OCI-LY3 (cell line): Measurements from ENCODE around the gene CAST.

ENCODE experiments used
- H2AFZ ChIP-seq: fragments of 200-600, 300-600 bp; shearing (Covaris generic); 2 replicates; pipeline ENCODE4 v1.6.0; 2014; ENCODE audit warnings: antibody characterized with exemption, low read depth, low read length
- H3K27ac ChIP-seq: fragments of 200-600, 300-600 bp; sonication (generic); 2 replicates; pipeline ENCODE4 v1.5.1; 2014; ENCODE audit warnings: mild to moderate bottlenecking, low read length, moderate library complexity, mixed read lengths
- H3K27me3 ChIP-seq: fragments of 200-600, 300-600 bp; sonication (generic); 2 replicates; pipeline ENCODE4 v1.6.1; 2014; ENCODE audit warnings: low read depth, low read length, mixed read lengths
- H3K36me3 ChIP-seq: fragments of 200-600, 300-600 bp; sonication (generic); replicated peaks from 2 replicates; pipeline ENCODE3; 2014; ENCODE audit warnings: low read depth, low read length, mixed read lengths
- H3K4me1 ChIP-seq: fragments of 300-600, 200-600 bp; sonication (generic); 2 replicates; pipeline ENCODE4 v1.6.1; 2014; ENCODE audit warnings: low read length, mixed read lengths
- H3K4me2 ChIP-seq: fragments of 200-600, 300-600 bp; sonication (generic); 2 replicates; pipeline ENCODE4 v1.6.1; 2014; ENCODE audit warnings: low read length, mixed read lengths
- H3K4me3 ChIP-seq: fragments of 300-600, 200-600 bp; sonication (generic); 2 replicates; pipeline ENCODE4 v1.5.1; 2014; ENCODE audit warnings: antibody characterized with exemption, mild to moderate bottlenecking, low read length, moderate library complexity
- H3K79me2 ChIP-seq: fragments of 300-600, 200-600 bp; shearing (Covaris generic); 2 replicates; pipeline ENCODE4 v1.6.1; 2014; ENCODE audit warnings: mild to moderate bottlenecking, low read length, mixed read lengths
- H3K9ac ChIP-seq: fragments of 300-600, 200-600 bp; shearing (Covaris generic); 2 replicates; pipeline ENCODE4 v1.6.0; 2014; ENCODE audit warnings: mild to moderate bottlenecking, low read length, moderate library complexity
- H3K9me3 ChIP-seq: fragments of 200-600, 300-600 bp; shearing (Covaris generic); 2 replicates; pipeline ENCODE4 v1.6.1; 2014; ENCODE audit warnings: low read length, mixed read lengths; ENCODE audit not compliant: insufficient read depth
- H4K20me1 ChIP-seq: fragments of 200-600, 300-600 bp; sonication (generic); 2 replicates; pipeline ENCODE4 v1.6.1; 2016; ENCODE audit warnings: low read length, mixed read lengths; ENCODE audit not compliant: insufficient read depth
- EZH2phosphoT487 ChIP-seq: fragments of 200-600 bp; shearing (Covaris generic); IDR thresholded peaks from 2 replicates; pipeline ENCODE4 v1.6.1; 2018; ENCODE audit warnings: antibody characterized with exemption, mixed run types, low read depth
- TF ChIP-seq, protein P1 (sequence below): fragments of 200-600, 300-600 bp; sonication (generic); IDR thresholded peaks from 2 replicates; pipeline ENCODE4 v1.5.1; 2014; ENCODE audit warnings: antibody characterized with exemption, low read length, low read depth

Gene CAST

DNA sequence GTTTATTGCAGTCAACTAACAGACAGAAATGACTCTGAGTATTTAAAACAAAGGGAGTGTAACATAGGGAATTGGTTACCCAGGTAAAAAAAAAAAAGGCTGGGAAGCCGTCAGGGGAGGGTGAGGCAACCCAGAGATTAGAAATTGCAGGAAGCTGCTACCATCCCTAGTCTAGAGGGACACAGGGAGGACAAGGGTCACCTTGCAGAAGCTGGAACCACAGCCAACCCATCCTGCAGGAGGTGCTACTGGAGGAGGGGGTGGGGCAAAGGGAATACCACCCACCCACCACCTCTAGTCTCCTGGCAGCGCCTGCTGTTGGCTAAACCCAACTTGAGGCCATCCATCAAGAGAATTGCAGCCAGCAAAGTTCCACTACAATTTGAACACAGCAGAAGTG lies 6.5 kb downstream of the CAST start:
- Histone ChIP-seq H2AFZ (no peak overlapping the region), H3K4me3 (no peak overlapping the region), H3K79me2 (peaks cover 48% of the 10 kb centered on the region), H3K9me3 (no peaks in the 10 kb centered on the region), H4K20me1 (peaks cover 31% of the 10 kb centered on the region), H3K27me3 (no peaks in the 10 kb centered on the region), H3K4me1 (peaks cover 1% of the 10 kb centered on the region; the same call in 1 of the 2 replicates), H3K36me3 (no peaks in the 10 kb centered on the region), H3K4me2 (no peak overlapping the region), H3K27ac (no peak overlapping the region), H3K9ac (no peak overlapping the region)
- no peak for TF ChIP-seq EZH2phosphoT487
- TF ChIP-seq, protein P1, sequence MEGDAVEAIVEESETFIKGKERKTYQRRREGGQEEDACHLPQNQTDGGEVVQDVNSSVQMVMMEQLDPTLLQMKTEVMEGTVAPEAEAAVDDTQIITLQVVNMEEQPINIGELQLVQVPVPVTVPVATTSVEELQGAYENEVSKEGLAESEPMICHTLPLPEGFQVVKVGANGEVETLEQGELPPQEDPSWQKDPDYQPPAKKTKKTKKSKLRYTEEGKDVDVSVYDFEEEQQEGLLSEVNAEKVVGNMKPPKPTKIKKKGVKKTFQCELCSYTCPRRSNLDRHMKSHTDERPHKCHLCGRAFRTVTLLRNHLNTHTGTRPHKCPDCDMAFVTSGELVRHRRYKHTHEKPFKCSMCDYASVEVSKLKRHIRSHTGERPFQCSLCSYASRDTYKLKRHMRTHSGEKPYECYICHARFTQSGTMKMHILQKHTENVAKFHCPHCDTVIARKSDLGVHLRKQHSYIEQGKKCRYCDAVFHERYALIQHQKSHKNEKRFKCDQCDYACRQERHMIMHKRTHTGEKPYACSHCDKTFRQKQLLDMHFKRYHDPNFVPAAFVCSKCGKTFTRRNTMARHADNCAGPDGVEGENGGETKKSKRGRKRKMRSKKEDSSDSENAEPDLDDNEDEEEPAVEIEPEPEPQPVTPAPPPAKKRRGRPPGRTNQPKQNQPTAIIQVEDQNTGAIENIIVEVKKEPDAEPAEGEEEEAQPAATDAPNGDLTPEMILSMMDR = no peak

DNA sequence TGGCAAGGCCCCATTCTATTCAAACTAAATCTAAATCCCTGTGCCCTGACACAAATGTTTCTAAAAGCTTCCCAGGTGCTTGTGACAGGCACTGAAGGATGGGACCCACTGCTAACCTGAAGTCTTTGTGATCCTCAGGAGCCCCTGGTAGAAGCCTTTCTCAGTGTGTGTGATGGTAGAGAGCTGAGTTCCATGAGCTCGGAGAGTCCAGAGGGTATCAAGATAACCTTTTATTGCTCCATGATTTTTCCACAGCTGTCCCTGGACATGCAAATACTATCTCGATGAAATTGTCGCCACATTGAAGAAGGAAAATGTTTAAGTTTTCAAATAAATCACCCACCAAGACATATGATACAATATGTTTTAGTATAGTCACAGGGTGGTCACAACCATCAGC lies 7.7 kb downstream of the CAST start:
- Histone ChIP-seq H3K27ac (no peak overlapping the region), H3K4me2 (no peak overlapping the region), H3K27me3 (no peaks in the 10 kb centered on the region), H3K9me3 (no peaks in the 10 kb centered on the region), H3K9ac (no peak overlapping the region), H3K36me3 (no peaks in the 10 kb centered on the region), H3K79me2 (peaks cover 42% of the 10 kb centered on the region), H3K4me1 (no peaks in the 10 kb centered on the region), H2AFZ (no peak overlapping the region), H3K4me3 (no peak overlapping the region), H4K20me1 (peaks cover 27% of the 10 kb centered on the region)
- TF ChIP-seq, protein P1 = no peak
- no peak for TF ChIP-seq EZH2phosphoT487

DNA sequence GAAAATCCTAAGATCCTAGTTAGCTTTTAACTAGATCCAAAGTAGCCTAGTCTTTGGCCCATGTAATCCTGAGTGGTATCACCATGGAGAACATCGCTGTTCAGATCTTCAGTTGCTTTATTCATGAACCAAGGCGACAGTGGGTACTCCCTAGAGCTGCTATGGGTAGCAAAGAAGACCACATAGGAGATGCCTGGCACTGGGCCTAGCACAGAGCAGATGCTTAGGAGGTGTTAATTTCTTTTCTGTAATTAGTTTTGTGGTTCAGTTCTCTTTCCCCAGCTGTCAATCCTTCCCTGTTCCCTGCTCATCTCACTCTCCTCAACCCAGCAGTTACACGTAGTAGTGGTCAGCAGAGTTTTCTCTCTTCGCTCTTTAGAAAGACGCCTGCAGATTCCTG lies 9.3 kb downstream of the CAST start:
- Histone ChIP-seq H3K4me3 (no peak overlapping the region), H3K4me1 (no peaks in the 10 kb centered on the region), H3K4me2 (no peak overlapping the region), H4K20me1 (peaks cover 23% of the 10 kb centered on the region), H3K27me3 (no peaks in the 10 kb centered on the region), H3K79me2 (peaks cover 28% of the 10 kb centered on the region), H3K9ac (no peak overlapping the region), H3K9me3 (no peaks in the 10 kb centered on the region), H3K27ac (no peak overlapping the region), H2AFZ (no peak overlapping the region), H3K36me3 (no peaks in the 10 kb centered on the region)
- TF ChIP-seq, protein P1 = no peak
- no peak for TF ChIP-seq EZH2phosphoT487

DNA sequence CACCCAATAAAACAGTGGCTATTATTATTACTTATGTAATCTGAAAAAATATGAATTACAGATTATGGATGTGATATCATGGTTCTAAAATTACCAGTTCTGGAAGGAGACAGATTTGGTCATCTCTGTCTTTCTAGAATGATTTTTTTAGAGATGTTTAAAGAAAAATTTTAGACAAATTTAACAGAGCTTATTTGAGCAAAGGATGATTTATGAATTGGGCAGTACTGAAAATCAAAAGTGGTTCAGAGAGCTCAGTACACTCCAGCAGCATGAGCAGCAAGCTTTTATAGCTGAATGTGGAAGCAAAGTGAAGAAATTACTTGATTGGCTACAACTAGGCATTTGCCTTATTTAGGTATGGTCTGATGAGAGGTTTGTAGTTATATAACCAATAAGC lies 11.0 kb downstream of the CAST start:
- Histone ChIP-seq H3K4me3 (no peak overlapping the region), H3K4me2 (no peak overlapping the region), H3K4me1 (peaks cover 8% of the 10 kb centered on the region), H3K27me3 (no peaks in the 10 kb centered on the region), H4K20me1 (peaks cover 12% of the 10 kb centered on the region; the same call in 1 of the 2 replicates), H3K79me2 (peaks cover 21% of the 10 kb centered on the region), H3K9ac (no peak overlapping the region), H2AFZ (no peak overlapping the region), H3K27ac (no peak overlapping the region), H3K36me3 (peaks cover 3% of the 10 kb centered on the region), H3K9me3 (no peaks in the 10 kb centered on the region)
- no peak for TF ChIP-seq EZH2phosphoT487
- TF ChIP-seq, protein P1 = no peak
